DOHH2 (cell line): ENCODE results near the gene MINK1.

Source experiments
- H3F3A ChIP-seq: fragments of 200-600 bp; sonication (generic), shearing (Covaris generic); 2 replicates; pipeline ENCODE4 v1.6.0; 2016; ENCODE audit warnings: antibody characterized with exemption, mild to moderate bottlenecking; ENCODE audit not compliant: control insufficient read depth, insufficient read depth
- H3K27ac ChIP-seq: fragments of 200-600 bp; sonication (generic); 2 replicates; pipeline ENCODE4 v1.5.1; 2014; ENCODE audit warnings: low read depth, mild to moderate bottlenecking, low read length, moderate library complexity
- H3K27me3 ChIP-seq: fragments of 200-600 bp; sonication (generic); 2 replicates; pipeline ENCODE4 v1.6.1; 2014; ENCODE audit warnings: mild to moderate bottlenecking, low read length, mixed read lengths; ENCODE audit not compliant: control insufficient read depth
- H3K36me3 ChIP-seq: fragments of 200-600 bp; sonication (generic); 2 replicates; pipeline ENCODE4 v1.6.1; 2014; ENCODE audit warnings: mild to moderate bottlenecking, low read length, moderate library complexity, mixed read lengths; ENCODE audit not compliant: control insufficient read depth
- H3K4me1 ChIP-seq: fragments of 200-600 bp; sonication (generic); 2 replicates; pipeline ENCODE4 v1.6.1; 2014; ENCODE audit warnings: mild to moderate bottlenecking, low read length, mixed read lengths; ENCODE audit not compliant: control insufficient read depth
- H3K4me2 ChIP-seq: fragments of 200-600 bp; sonication (generic); 2 replicates; pipeline ENCODE4 v1.6.0; 2014; ENCODE audit warnings: mild to moderate bottlenecking, low read length, moderate library complexity
- H3K4me3 ChIP-seq: fragments of 200-600 bp; sonication (generic); 2 replicates; pipeline ENCODE4 v1.5.1; 2014; ENCODE audit warnings: mild to moderate bottlenecking, low read length, mixed read lengths
- H3K79me2 ChIP-seq: fragments of 200-600 bp; sonication (generic); 2 replicates; pipeline ENCODE4 v1.6.1; 2014; ENCODE audit warnings: mild to moderate bottlenecking, low read length, mixed read lengths; ENCODE audit not compliant: control insufficient read depth
- H3K9me2 ChIP-seq: fragments of 200-600 bp; sonication (generic); replicated peaks from 2 replicates; pipeline ENCODE4 v1.6.1; 2014; ENCODE audit warnings: mild to moderate bottlenecking, low read length, mixed read lengths; ENCODE audit not compliant: control insufficient read depth
- H3K9me3 ChIP-seq: fragments of 200-600 bp; sonication (generic); 2 replicates; pipeline ENCODE4 v1.6.1; 2014; ENCODE audit warnings: antibody characterized with exemption, low read length, mixed read lengths; ENCODE audit not compliant: control insufficient read depth, insufficient read depth
- H4K20me1 ChIP-seq: fragments of 200-600 bp; sonication (generic); 2 replicates; pipeline ENCODE4 v1.6.0; 2014; ENCODE audit warnings: low read depth, mild to moderate bottlenecking, antibody characterized with exemption, low read length, moderate library complexity; ENCODE audit not compliant: control insufficient read depth, insufficient read depth
- EZH2phosphoT487 ChIP-seq: fragments of 200-600 bp; sonication (generic); IDR thresholded peaks from 2 replicates; pipeline ENCODE4 v1.6.1; 2017; ENCODE audit warnings: borderline replicate concordance, mild to moderate bottlenecking, antibody characterized with exemption, low read length, moderate library complexity, mixed read lengths
- TF ChIP-seq, protein P1 (sequence below): fragments of 200-600 bp; sonication (generic); IDR thresholded peaks from one replicate; pipeline ENCODE4 v1.5.1; 2014; ENCODE audit warnings: antibody characterized with exemption, mild to moderate bottlenecking, low read depth, low read length; ENCODE audit not compliant: poor library complexity, severe bottlenecking

The MINK1 gene

GRCh38 chr17:4938688-4939545 lies 105.8 kb downstream of the MINK1 start:
- TF ChIP-seq EZH2phosphoT487: no peak
- TF ChIP-seq, protein P1, sequence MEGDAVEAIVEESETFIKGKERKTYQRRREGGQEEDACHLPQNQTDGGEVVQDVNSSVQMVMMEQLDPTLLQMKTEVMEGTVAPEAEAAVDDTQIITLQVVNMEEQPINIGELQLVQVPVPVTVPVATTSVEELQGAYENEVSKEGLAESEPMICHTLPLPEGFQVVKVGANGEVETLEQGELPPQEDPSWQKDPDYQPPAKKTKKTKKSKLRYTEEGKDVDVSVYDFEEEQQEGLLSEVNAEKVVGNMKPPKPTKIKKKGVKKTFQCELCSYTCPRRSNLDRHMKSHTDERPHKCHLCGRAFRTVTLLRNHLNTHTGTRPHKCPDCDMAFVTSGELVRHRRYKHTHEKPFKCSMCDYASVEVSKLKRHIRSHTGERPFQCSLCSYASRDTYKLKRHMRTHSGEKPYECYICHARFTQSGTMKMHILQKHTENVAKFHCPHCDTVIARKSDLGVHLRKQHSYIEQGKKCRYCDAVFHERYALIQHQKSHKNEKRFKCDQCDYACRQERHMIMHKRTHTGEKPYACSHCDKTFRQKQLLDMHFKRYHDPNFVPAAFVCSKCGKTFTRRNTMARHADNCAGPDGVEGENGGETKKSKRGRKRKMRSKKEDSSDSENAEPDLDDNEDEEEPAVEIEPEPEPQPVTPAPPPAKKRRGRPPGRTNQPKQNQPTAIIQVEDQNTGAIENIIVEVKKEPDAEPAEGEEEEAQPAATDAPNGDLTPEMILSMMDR: peak; percentile 15
- peaks cover 29% of the 10 kb centered on the region for H3F3A ChIP-seq
- H3K4me1 ChIP-seq: peaks cover 51% of the 10 kb centered on the region
- H3K27ac ChIP-seq: peak overlapping the region; percentile 92
- H3K9me2 ChIP-seq: no peaks in the 10 kb centered on the region
- H4K20me1 ChIP-seq: no peaks in the 10 kb centered on the region; the same call in 1 of the 2 replicates
- H3K4me3 ChIP-seq: peak overlapping the region; percentile 90
- peak overlapping the region; percentile 94 for H3K4me2 ChIP-seq
- no peaks in the 10 kb centered on the region for H3K27me3 ChIP-seq
- peaks cover 81% of the 10 kb centered on the region for H3K36me3 ChIP-seq
- no peaks in the 10 kb centered on the region for H3K9me3 ChIP-seq
- H3K79me2 ChIP-seq: peaks cover 57% of the 10 kb centered on the region

DNA sequence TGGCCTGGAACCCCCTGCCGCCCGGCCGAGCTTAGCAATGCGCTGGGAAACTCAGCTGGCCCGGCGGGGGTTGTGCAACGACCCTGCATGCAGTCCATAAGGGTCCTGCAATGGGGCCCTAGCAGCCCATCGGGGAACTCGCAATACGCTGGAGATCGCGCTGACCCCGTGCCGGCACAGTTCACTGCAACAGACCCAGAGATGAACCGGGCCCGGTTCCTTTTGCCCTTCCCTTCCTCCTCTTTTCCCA lies 106.3 kb downstream of the MINK1 start:
- H3K79me2 ChIP-seq: peaks cover 63% of the 10 kb centered on the region
- H3K27ac ChIP-seq: peak overlapping the region; percentile 92
- H3K4me2 ChIP-seq: peak overlapping the region; percentile 94
- H3K27me3 ChIP-seq: no peaks in the 10 kb centered on the region
- no peaks in the 10 kb centered on the region for H3K9me2 ChIP-seq
- no peaks in the 10 kb centered on the region; the same call in 1 of the 2 replicates for H4K20me1 ChIP-seq
- H3K4me1 ChIP-seq: peaks cover 51% of the 10 kb centered on the region
- no peaks in the 10 kb centered on the region for H3K9me3 ChIP-seq
- H3F3A ChIP-seq: peaks cover 34% of the 10 kb centered on the region
- TF ChIP-seq, protein P1: no peak
- no peak for TF ChIP-seq EZH2phosphoT487
- peak overlapping the region; percentile 90 for H3K4me3 ChIP-seq
- H3K36me3 ChIP-seq: peaks cover 85% of the 10 kb centered on the region

GRCh38 chr17:4939796-4940554 lies 106.8 kb downstream of the MINK1 start, which contains the start of the genes RNF167 and SLC25A11:
Gene RNF167 (plus strand): TSS chr17:4940268. CDS start chr17:4940910, 642 bp downstream.
Gene SLC25A11 (minus strand): TSS chr17:4940046. CDS start chr17:4939910, 136 bp downstream.
- peaks cover 53% of the 10 kb centered on the region for H3K4me1 ChIP-seq
- no peaks in the 10 kb centered on the region; the same call in 1 of the 2 replicates for H4K20me1 ChIP-seq
- peaks cover 68% of the 10 kb centered on the region for H3K79me2 ChIP-seq
- no peaks in the 10 kb centered on the region for H3K9me2 ChIP-seq
- no peaks in the 10 kb centered on the region for H3K27me3 ChIP-seq
- peak within 1 kb of the TSS; percentile 94 for H3K4me2 ChIP-seq
- peaks cover 39% of the 10 kb centered on the region for H3F3A ChIP-seq
- H3K4me3 ChIP-seq: peak within 1 kb of the TSS; percentile 90
- peak within 1 kb of the TSS; percentile 92 for H3K27ac ChIP-seq
- TF ChIP-seq, protein P1: no peak
- TF ChIP-seq EZH2phosphoT487: no peak
- no peaks in the 10 kb centered on the region for H3K9me3 ChIP-seq
- peaks cover 90% of the 10 kb centered on the region for H3K36me3 ChIP-seq
